ENCODE data around the gene CACUL1.

- TF ChIP-seq JUND (IDR thresholded peaks at IDR 0.05) (no peak), REST (IDR thresholded peaks at IDR 0.05) (no peak), YY1 (IDR thresholded peaks at IDR 0.05) (no peak), CTCF (IDR thresholded peaks at IDR 0.05; ENCODE audit: low read depth, low read length, missing input control) (no peak), MAX (IDR thresholded peaks at IDR 0.05) (no peak), RAD21 (IDR thresholded peaks at IDR 0.05) (no peak), SP1 (IDR thresholded peaks at IDR 0.05) (no peak)
These were observed 87.0 kb downstream of the CACUL1 start for GRCh38 chr10:118667732-118668131.

Data from liver (tissue), 3 donors.